GM12892 (cell line): ENCODE measurements around the gene MS4A1. TPM values are rescaled to one million over a fixed set of nuclear protein-coding genes. Genes with fewer than 3 reads are reported as not detected.
"Not testable (repeated sequence)": the region's sequence is repeated elsewhere in the genome, so short reads cannot be mapped to it uniquely, and the experiment has no call there.

Experiments used
- DNase-seq: peaks from one replicate; pipeline ENCODE4 v3.0.0; 2011; ENCODE audit not compliant: insufficient read length
- FAIRE-seq: peaks from 2 replicates; lab custom pipeline; 2011; peaks lifted over from hg19 to GRCh38; lab: Jason Lieb, UNC
- POLR2A ChIP-seq: IDR thresholded peaks from 2 replicates; pipeline ENCODE4 v1.6.1; 2011; ENCODE audit warnings: low read depth, low read length, control low read depth
- POLR2AphosphoS5 ChIP-seq: IDR thresholded peaks from 2 replicates; pipeline ENCODE4 v1.6.1; 2011; ENCODE audit warnings: low read depth, low read length, control low read depth
- TAF1 ChIP-seq: IDR thresholded peaks from 2 replicates; pipeline ENCODE4 v1.6.1; 2011; ENCODE audit warnings: low read depth, mild to moderate bottlenecking, control low read depth, low read length, borderline replicate concordance
- polyA plus RNA-seq: library from polyadenylated mRNA; unstranded; fragments of >200 nt; gene quantifications from one replicate; pipeline ENCODE4 v1.2.1, GENCODE V29; 2012; ENCODE audit warnings: missing spikeins, inconsistent platforms; ENCODE audit not compliant: missing spikeins

MS4A1 gene
- 400 TPM for polyA plus RNA-seq

GRCh38 chr11:60455531-60456042 is at the start of gene MS4A1:
MS4A1 (plus strand) TSS chr11:60455847; CDS start chr11:60462375, 6,528 bp downstream.
- peak; percentile 71; the same call in 1 of the 2 replicates for TF ChIP-seq TAF1
- peak; percentile 95 for TF ChIP-seq POLR2AphosphoS5
- TF ChIP-seq POLR2A = peak; percentile 93
- FAIRE-seq (peak; percentile 100), DNase-seq (peak; percentile 24)

- no peak for DNase-seq
- FAIRE-seq = no peak
Measured at GRCh38 chr11:60420015-60420414, 35.6 kb upstream of the MS4A1 start.

DNA sequence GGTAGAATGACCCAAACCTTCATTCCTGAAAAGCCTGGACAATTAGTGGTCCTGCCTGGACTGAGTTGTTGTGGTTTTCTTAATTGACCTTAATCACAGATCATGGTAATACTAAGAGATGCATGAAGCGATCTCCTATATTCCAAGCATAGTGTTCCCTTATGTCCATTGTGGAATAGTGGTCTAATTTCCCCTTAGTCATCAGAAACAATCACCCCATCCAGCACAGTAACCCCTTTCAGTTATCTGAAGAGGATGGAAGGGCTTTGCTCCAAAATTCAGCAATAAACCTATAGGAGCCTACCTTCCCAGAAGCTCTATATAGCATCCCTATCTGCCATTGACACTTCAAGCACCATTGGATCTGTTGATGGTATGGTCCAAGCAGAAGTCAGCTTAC is 33.0 kb upstream of the MS4A1 start:
- FAIRE-seq (no peak), DNase-seq (no peak)
- TF ChIP-seq TAF1 (no peak), POLR2AphosphoS5 (no peak), POLR2A (no peak)

More at GRCh38 chr11:60420015-60420414, 35.6 kb upstream of the MS4A1 start:
- no peak for TF ChIP-seq POLR2AphosphoS5
- TF ChIP-seq POLR2A = no peak
- TF ChIP-seq TAF1 = no peak

GRCh38 chr11:60428517-60428916 is 27.1 kb upstream of the MS4A1 start:
- TF ChIP-seq TAF1 = no peak
- FAIRE-seq (no peak), DNase-seq (no peak)

- no peak for FAIRE-seq
Measured at GRCh38 chr11:60429272-60429671, 26.4 kb upstream of the MS4A1 start, which contains the start of gene MS4A5. MS4A5 (plus strand) TSS chr11:60429572; CDS start chr11:60429675, 103 bp downstream.

GRCh38 chr11:60431251-60431650 is 24.4 kb upstream of the MS4A1 start:
- DNase-seq = no peak
- FAIRE-seq = no peak
- TF ChIP-seq TAF1 (no peak), POLR2AphosphoS5 (no peak), POLR2A (no peak)

More at GRCh38 chr11:60429272-60429671, 26.4 kb upstream of the MS4A1 start, which contains the start of gene MS4A5:
- no peak for TF ChIP-seq POLR2A
- TF ChIP-seq TAF1 = no peak
- TF ChIP-seq POLR2AphosphoS5 = no peak
- no peak for DNase-seq

GRCh38 chr11:60433401-60433800 is 22.2 kb upstream of the MS4A1 start:
- no peak for FAIRE-seq
- DNase-seq = no peak
- TF ChIP-seq POLR2AphosphoS5 (no peak), POLR2A (no peak), TAF1 (no peak)

DNA sequence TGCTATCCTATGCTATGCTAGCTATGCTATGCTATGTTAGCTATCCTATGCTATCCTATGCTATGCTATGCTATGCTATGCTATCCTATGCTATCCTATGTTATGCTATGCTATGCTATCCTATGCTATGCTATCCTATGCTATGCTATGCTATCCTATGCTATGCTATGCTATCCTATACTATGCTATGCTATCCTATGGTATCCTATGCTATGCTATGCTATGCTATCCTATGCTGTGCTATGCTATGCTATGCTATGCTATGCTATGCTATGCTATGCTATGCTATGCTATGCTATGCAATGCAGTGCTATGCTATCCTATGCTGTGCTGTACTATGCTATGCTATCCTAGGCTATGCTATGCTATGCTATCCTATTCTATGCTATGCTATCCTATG is 8.6 kb upstream of the MS4A1 start:
- FAIRE-seq = peak; percentile 94

DNA sequence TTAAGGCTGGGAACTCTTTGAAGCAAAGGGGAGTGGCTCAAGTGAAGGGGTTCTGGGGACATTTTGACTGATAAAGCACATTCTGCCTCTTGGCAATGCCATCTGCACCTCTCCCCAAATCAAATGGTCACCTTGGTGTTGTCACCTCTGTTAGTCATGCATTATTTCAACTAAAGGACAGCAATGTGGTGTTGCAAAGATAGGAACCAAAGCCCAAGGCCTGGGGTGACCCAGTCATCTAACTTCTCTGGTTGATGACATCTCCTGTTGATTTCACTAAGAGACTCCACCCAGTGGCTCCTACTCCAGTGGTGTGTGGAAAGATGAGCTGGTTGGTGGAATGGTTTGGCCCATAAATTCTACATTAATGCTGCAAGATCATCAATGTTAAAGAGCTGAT is 7.8 kb upstream of the MS4A1 start:
- FAIRE-seq (no peak), DNase-seq (no peak)
- no peak for TF ChIP-seq POLR2AphosphoS5
- no peak for TF ChIP-seq POLR2A
- no peak for TF ChIP-seq TAF1

More for the DNA sequence above, 8.6 kb upstream of the MS4A1 start:
- no peak for TF ChIP-seq POLR2A
- TF ChIP-seq TAF1 = no peak
- no peak for DNase-seq

DNA sequence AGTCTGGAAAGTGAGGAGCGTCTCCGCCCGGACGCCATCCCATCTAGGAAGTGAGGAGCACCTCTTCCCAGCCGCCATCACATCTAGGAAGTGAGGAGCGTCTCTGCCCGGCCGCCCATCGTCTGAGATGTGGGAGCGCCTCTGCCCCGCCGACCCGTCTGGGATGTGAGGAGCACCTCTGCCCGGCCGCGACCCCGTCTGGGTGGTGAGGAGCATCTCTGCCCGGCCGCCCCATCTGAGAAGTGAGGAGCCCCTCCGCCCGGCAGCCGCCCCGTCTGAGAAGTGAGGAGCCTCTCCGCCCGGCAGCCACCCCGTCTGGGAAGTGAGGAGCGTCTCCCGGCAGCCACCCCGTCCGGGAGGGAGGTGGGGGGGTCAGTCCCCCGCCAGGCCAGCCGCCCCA is 4.5 kb upstream of the MS4A1 start:
- DNase-seq, FAIRE-seq: not testable (repeated sequence)

DNA sequence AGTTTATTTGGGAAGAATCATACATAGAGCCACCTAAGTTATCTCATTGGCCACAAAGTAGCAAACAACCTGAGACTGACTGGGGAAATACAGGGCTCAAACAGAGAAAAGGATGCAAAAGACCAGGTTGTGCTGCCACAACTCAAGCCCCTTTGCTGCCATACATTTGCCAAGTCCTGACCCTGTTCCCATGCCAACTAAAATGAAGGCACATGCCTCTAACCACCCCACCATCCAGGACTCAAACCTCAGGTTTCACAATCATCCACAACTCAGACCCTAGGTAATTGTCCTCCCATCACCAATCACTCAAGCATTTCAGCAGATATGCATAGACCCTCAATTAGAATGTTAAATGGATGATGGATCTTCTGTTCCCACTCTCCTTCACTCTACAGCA is 1.4 kb upstream of the MS4A1 start:
- FAIRE-seq (peak; percentile 94), DNase-seq (no peak)
- TF ChIP-seq TAF1 (no peak), POLR2AphosphoS5 (no peak), POLR2A (no peak)

- TF ChIP-seq TAF1 (peak; percentile 30; the same call in 1 of the 2 replicates), POLR2A (peak; percentile 86), POLR2AphosphoS5 (peak; percentile 87)
- DNase-seq (no peak), FAIRE-seq (peak; percentile 100)
Measured at GRCh38 chr11:60457576-60457975, 1.9 kb downstream of the MS4A1 start.
